HEK293T (cell line): Measurements from ENCODE around the gene NECTIN4.

Experiments used
- ARNT ChIP-seq: fragments of 450-650 bp; IDR thresholded peaks from 2 replicates; pipeline ENCODE4 v1.6.1; 2017; ENCODE audit warnings: mild to moderate bottlenecking
- BHLHE40 ChIP-seq: fragments of 450-650 bp; IDR thresholded peaks from 2 replicates; pipeline ENCODE4 v1.6.1; 2016; ENCODE audit warnings: mild to moderate bottlenecking, moderate library complexity, borderline replicate concordance
- CTBP1 ChIP-seq: fragments of 450-650 bp; IDR thresholded peaks from 2 replicates; pipeline ENCODE4 v1.6.1; 2016; ENCODE audit warnings: borderline replicate concordance
- ELF4 ChIP-seq: fragments of 450-650 bp; IDR thresholded peaks from 2 replicates; pipeline ENCODE4 v1.6.1; 2017; ENCODE audit warnings: antibody characterized with exemption
- FOXK2 ChIP-seq: fragments of 450-650 bp; IDR thresholded peaks from 2 replicates; pipeline ENCODE4 v1.6.1; 2016; ENCODE audit warnings: mild to moderate bottlenecking
- FOXM1 ChIP-seq: fragments of 450-650 bp; IDR thresholded peaks from 2 replicates; pipeline ENCODE4 v1.6.1; 2017; ENCODE audit warnings: mild to moderate bottlenecking, borderline replicate concordance
- HDGF ChIP-seq: fragments of 450-650 bp; IDR thresholded peaks from 2 replicates; pipeline ENCODE4 v1.6.1; 2017; ENCODE audit warnings: antibody characterized with exemption, borderline replicate concordance
- L3MBTL2 ChIP-seq: fragments of 450-650 bp; conservative IDR thresholded peaks from 2 replicates; pipeline ENCODE4 v1.6.1; 2016; ENCODE audit warnings: mild to moderate bottlenecking
- LEF1 ChIP-seq: fragments of 450-650 bp; IDR thresholded peaks from 2 replicates; pipeline ENCODE4 v1.6.1; 2017; ENCODE audit warnings: mild to moderate bottlenecking, borderline replicate concordance
- NFRKB ChIP-seq: fragments of 450-650 bp; IDR thresholded peaks from 2 replicates; pipeline ENCODE4 v1.6.1; 2016; ENCODE audit warnings: mild to moderate bottlenecking, moderate library complexity
- PKNOX1 ChIP-seq: fragments of 450-650 bp; IDR thresholded peaks from 2 replicates; pipeline ENCODE4 v1.6.1; 2016
- SP1 ChIP-seq: fragments of 450-650 bp; IDR thresholded peaks from 2 replicates; pipeline ENCODE4 v1.6.1; 2017
- TARDBP ChIP-seq: fragments of 450-650 bp; IDR thresholded peaks from 2 replicates; pipeline ENCODE4 v1.6.1; 2016

GRCh38 chr1:161132410-161133219 lies 43.3 kb upstream of the NECTIN4 start, which contains the start of gene DEDD:
- TF ChIP-seq CTBP1 (no peak), FOXM1 (no peak), BHLHE40 (no peak), L3MBTL2 (no peak), HDGF (no peak), LEF1 (no peak; the same call in 1 of the 2 replicates), PKNOX1 (peak; percentile 90), NFRKB (no peak), FOXK2 (no peak), ELF4 (no peak), ARNT (no peak), TARDBP (no peak), SP1 (no peak)
